Measurements from ENCODE around the gene NDST4. TPM values are rescaled to one million over a fixed set of nuclear protein-coding genes. Genes with fewer than 3 reads are reported as not detected.
"Not testable (repeated sequence)": the region's sequence is repeated elsewhere in the genome, so short reads cannot be mapped to it uniquely, and the experiment has no call there.

NDST4 gene
- total RNA-seq, 1 experiment from 2014 or later, result not detected

DNA sequence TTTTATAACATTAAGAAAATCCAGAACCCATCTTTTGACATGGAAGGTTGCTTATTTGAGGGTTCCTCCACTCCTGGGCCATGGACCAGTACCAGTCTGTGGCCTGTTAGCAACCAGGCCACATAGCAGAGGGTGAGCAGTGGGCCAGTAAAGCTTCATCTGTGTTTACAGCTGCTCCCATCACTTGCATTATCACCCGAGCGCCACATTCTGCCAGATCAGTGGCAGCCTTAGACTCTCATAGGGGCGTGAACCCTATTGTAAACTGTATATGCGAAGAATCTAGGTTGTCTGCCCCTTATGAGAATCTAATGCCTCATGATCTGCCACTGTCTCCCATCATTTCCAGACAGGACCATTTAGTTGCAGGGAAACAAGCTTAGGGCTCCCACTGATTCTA is 58.6 kb downstream of the NDST4 start:
- no peak for DNase-seq (ENCODE audit: low read depth)

DNA sequence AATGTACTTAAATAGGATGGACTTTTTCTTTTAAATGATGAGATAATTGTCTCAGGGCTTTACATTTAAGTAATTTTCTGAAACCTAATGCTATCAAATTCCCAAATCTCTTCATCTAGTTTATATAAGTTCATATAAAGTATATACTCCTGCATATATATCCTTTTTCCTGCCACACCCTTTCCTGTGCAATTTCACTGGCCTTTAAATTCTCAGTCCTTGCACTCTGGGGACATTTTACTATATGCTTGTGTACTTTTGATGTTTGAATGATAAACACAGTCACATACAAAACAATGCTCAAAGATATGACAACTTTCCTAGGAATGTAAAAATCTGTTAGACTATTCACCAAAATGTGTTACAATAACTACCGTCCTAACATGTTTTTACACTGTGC is 60.1 kb downstream of the NDST4 start:
- DNase-seq (ENCODE audit: low read depth), result no peak

GRCh38 chr4:115042496-115042895 is 70.9 kb downstream of the NDST4 start:
- DNase-seq (ENCODE audit: low read depth), result no peak

- DNase-seq (ENCODE audit: low read depth), result no peak
These were observed 83.1 kb downstream of the NDST4 start for GRCh38 chr4:115030281-115030680.

DNA sequence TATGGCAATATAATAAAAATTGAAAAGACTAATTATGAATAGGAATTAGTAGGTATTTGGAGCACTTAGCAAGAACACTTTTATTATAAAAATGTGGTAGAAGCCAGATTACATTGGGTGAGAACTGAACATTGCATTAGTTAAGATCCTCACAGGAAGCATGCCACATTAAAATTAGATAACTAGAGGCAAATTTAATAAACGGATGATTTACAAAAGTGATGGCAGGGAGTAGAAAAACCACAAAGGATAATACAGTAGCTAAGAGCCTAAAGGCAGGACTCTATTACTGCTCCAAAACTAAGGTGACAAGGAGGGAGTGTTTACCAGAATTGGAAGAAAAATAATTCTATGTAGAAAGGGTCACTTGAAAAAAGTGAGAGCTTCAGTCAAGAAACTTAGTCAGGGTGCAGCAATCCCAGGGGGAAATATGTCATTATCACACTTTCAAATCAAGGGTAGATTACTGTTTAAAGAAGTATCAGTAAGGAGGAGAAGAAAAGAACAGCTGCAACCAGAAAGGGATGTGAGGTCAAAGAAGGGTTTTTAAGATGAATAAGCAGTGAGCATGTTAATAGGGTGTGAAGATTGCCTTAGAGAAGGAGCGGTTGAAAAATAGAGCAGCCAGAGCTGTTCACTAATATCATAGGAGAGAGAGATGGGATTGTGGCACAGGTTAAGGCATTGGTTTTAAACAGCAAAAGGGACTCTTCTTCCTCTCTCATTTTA is 84.6 kb downstream of the NDST4 start:
- no peak for DNase-seq (ENCODE audit: low read depth)

GRCh38 chr4:114999880-115000279 is 113.5 kb downstream of the NDST4 start:
- no peak for DNase-seq (ENCODE audit: low read depth)

GRCh38 chr4:114998316-114998715 is 115.1 kb downstream of the NDST4 start:
- DNase-seq (ENCODE audit: low read depth), result no peak

DNA sequence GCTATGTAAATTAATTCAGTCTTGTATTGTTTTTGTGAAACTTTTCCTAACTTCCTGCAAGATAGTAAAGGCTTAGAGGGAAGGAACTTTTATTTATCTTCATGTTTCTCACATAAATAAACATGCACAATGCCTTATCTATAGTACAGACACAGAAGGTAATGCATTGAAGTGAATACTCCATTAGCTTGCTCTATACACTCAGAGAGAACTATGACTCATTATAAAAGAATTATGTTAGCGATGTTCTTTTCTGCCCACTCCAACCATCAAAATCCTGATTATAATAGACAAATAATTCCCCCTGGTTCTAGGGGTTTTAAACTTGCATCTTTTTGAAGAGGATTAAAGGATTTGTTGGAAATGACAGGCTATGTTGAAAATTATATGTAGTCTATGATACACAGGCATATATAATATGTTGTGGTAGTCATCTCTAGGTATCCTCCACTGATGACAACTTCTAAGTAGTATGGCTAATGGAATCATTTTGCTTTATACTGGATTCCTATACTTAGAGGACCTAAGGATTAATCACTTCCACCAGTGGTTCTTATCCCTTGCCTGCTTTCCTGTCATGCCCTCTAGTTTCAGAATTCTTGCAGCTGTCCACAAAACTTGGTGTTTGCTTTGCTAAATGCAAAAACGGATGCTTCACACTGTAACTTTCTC is 115.7 kb downstream of the NDST4 start:
- no peak for DNase-seq (ENCODE audit: low read depth)

DNA sequence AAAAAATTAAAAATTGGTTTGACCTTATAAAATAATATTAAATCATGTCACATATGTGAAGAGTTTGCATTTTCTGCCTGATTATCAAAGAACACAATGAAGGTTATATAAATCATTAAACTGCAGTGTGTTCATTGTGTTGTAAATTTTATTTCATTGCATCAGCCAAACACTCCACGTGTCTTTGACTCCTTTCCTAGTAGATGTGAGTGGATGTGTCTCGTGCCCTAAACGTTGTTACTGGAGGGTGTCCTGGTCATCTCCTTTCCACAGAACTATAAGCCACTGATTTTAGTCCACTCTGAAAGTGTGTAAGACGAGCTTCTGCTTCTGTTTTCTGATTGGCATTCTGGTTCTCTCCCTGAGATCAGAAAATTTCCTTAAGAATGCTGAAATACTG is 127.3 kb downstream of the NDST4 start:
- no peak for DNase-seq (ENCODE audit: low read depth)

DNA sequence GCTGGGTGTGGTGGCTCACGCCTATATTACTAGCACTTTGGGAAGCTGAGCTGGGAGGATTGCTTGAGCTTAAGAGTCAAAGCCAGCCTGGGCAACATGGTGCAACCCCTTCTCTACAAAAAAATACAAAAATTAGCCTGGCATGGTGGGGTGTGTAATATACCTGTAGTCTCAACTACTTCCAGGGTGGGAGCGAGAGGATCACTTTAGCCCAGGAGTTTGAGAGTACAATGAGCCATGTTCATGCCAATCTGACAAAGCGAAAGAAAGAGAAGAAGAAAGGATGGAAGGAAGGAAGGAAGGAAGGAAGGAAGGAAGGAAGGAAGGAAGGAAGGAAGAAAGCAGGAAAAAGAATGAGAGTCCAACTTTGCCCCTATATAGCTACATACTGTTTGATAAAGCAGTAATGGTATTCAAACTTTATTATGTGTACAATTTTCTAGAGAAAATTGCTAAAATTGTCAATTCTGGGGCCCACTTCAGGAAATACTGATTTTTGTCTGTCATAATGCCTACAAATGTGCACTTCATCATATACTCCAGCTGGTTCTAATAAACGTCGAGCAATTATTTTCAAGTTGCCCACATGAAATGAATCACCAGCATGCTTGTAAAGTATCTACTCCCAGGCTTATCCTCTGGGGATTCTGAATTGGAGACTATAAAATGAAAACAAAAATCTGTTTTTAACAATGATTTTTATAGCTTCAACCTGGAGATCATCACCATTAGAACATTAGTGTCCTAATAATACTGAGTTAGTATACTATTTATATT is 132.3 kb downstream of the NDST4 start:
- DNase-seq (ENCODE audit: low read depth), result no peak

GRCh38 chr4:114980399-114980798 is 133.0 kb downstream of the NDST4 start:
- DNase-seq (ENCODE audit: low read depth), result not testable (repeated sequence)

DNA sequence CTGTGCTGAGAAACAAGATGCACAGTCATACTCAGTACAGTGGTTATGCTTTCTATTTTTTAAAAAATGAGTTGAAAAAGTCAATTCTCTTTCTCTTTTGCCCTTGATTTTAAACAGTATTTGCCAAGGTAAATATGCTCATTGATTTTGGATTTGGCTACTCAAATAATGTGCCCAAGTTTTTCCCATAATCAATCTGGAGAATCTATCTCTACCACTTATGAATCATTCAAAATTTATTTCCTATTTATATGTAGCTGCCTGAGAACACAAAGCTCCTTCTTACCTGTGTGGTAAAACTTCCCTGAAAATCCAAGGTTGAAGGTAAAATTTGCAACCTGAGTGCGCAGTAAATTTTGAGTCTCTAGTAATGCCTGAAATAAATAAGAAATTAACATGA is 136.5 kb downstream of the NDST4 start:
- DNase-seq (ENCODE audit: low read depth), result no peak

- no peak for DNase-seq (ENCODE audit: low read depth)
These were observed 149.4 kb downstream of the NDST4 start for GRCh38 chr4:114964026-114964425.

DNA sequence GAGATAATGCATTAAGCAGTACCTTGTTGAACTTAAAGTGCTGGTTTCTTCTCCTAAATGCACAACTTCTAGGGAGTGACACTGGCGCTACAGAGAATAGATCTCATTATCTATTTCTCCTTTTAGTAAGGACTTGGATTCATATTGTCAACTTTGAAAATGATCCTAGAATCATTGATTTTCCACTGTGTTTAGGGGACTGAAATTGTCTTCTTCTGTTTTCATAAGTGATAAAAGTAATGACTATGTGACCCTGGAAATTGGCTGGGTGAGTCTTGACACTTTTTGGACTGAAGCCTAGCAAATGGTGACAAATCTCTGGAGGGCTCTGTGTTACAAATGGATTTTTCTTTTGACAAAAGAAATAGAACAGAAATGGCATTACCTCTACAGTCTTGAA is 167.8 kb downstream of the NDST4 start:
- DNase-seq (ENCODE audit: low read depth), result no peak

DNA sequence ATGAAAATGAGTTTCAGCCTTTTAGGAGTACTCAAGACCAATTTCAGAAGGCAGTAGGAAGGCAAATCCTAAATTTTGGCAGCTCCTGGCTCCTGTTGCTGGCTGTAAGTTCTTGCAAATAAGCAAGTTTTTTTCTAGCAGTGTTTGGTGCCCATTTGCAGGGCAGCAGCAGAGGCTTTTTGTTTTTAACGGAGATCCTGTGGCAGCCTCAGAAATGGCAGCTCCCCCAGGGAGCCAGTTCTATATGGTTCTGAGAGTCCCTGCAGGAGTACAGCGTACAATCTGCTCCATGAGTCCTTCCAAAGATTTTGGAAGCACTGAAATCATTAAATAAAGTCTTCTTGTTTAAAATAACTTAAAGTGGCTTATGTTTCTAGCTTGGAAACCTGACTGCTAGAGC is 171.9 kb downstream of the NDST4 start:
- DNase-seq (ENCODE audit: low read depth), result no peak

- no peak for DNase-seq (ENCODE audit: low read depth)
These were observed 185.5 kb downstream of the NDST4 start for GRCh38 chr4:114927881-114928280.

DNA sequence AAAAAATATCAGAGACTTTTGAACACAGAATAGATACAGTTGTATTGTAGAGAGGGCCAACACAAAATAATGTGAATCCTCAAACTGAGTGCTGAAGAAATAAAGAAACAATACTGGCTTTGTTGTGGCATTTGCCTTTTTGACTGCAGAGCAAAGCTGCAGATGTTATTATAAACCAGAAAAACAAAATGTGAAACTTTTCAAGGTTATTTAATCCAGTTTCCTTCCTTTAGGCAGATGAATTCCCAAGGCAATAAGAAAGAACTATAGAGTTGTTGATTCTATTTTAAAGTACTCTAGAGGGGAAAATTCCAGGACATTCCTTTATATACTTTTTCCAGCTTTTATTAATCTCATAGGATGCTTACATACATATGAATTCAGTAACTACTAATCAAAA is 186.8 kb downstream of the NDST4 start:
- no peak for DNase-seq (ENCODE audit: low read depth)

DNA sequence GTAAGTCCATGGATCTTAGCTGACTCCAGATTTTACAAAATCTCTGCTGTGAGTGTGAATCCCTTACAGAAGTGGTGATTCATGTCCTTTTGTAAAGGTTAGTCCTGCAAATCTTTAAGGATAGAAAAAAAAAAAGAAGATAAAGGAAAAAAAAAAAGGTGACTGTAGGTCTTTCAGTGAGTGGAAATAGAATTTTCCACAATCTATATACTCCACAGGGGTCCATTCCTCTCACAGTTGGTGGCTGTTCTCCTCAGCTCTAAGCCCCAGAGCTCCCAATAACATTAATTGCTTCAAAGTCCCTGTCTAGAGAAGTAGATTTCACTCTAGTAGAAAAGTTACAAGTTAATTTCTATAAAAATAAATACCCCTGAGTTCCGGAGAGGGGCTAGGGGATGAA is 189.1 kb downstream of the NDST4 start:
- no peak for DNase-seq (ENCODE audit: low read depth)

- DNase-seq (ENCODE audit: low read depth), result no peak
These were observed 190.9 kb downstream of the NDST4 start for GRCh38 chr4:114922592-114922933.

DNA sequence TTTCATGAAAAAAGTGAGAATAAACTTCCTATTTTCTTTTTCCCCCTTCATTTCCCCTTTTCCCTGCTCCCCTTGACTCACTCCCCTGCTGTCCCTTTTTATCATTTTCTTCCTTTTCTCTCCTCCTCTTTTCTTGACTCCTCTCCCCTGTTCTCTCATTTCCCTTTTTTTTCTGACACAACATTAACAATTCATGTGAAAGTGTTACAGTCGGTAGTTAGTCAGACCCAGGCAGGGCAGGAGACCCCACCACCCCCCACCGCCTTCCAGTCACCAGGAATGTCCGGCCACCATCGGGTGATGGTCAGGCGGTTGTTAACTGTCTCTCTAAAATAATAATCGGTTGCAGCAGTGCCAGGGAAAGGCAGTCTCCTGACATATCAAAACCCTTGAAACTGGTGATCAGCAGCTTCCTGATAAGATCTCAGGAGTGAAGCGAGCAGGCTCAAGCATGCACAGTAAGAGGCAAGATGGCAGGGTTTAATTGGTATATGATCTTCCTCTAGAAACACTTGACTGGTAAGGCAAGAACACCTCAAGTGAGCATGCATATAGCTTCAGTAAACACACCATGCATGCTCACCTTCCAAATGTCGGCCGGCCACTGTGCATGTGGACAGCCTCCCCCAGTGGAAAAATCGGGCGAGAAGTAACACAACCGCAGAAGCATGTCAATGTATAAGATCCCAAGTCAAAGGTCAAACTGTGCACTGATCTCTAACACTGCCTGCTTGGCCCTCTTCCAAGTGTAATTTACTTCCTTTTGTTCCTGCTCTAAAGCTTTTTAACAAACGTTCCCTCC is 191.4 kb downstream of the NDST4 start:
- DNase-seq (ENCODE audit: low read depth), result no peak

- no peak for DNase-seq (ENCODE audit: low read depth)
These were observed 192.2 kb downstream of the NDST4 start for GRCh38 chr4:114921191-114921590.

GRCh38 chr4:114911111-114911510 is 202.3 kb downstream of the NDST4 start:
- peak; percentile 1 for DNase-seq (ENCODE audit: low read depth)

All from M059J (cell line).